GM19395 (cell line): Measurements from ENCODE around the gene TYRP1.
"Not testable (repeated sequence)": the region's sequence is repeated elsewhere in the genome, so short reads cannot be mapped to it uniquely, and the experiment has no call there.

Source experiments
- ATAC-seq: cut with Tn5 transposase; IDR thresholded peaks from one replicate; pipeline ENCODE4 v1.9.1; 2021; ENCODE audit warnings: mild to moderate bottlenecking, moderate library complexity; ENCODE audit not compliant: unreplicated experiment

The TYRP1 gene, protein sequence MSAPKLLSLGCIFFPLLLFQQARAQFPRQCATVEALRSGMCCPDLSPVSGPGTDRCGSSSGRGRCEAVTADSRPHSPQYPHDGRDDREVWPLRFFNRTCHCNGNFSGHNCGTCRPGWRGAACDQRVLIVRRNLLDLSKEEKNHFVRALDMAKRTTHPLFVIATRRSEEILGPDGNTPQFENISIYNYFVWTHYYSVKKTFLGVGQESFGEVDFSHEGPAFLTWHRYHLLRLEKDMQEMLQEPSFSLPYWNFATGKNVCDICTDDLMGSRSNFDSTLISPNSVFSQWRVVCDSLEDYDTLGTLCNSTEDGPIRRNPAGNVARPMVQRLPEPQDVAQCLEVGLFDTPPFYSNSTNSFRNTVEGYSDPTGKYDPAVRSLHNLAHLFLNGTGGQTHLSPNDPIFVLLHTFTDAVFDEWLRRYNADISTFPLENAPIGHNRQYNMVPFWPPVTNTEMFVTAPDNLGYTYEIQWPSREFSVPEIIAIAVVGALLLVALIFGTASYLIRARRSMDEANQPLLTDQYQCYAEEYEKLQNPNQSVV

DNA sequence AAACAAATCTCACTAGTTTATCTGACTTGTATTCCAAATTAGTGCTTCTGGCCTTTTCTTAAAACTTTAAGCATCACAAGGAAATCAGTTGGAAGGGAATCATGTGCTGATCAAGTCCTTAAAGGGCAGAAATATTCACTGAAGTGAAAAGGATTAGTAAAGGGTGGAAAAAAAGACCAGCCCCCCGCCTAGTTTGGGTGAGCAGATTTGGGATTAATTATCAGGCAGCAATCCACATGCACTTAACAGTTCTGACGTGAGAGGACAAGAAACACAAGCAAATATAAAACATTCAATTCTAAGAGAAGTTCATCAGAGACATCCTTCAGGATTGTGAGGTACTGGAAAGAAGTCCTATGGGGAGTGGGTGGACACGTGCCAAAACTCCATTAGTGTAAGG lies at the start of gene TYRP1:
Gene TYRP1, plus strand, starts transcription at position 245 of the 400 bp plus-strand sequence. CDS start 612 bp downstream, outside the sequence.
- no peak for ATAC-seq

GRCh38 chr9:12643686-12644085 lies 49.5 kb upstream of the TYRP1 start:
- no peak for ATAC-seq

GRCh38 chr9:12648925-12649324 lies 44.3 kb upstream of the TYRP1 start:
- ATAC-seq: no peak

- ATAC-seq: no peak
Observed at GRCh38 chr9:12651125-12651524, 42.1 kb upstream of the TYRP1 start.

GRCh38 chr9:12652973-12653372 lies 40.2 kb upstream of the TYRP1 start:
- no peak for ATAC-seq

DNA sequence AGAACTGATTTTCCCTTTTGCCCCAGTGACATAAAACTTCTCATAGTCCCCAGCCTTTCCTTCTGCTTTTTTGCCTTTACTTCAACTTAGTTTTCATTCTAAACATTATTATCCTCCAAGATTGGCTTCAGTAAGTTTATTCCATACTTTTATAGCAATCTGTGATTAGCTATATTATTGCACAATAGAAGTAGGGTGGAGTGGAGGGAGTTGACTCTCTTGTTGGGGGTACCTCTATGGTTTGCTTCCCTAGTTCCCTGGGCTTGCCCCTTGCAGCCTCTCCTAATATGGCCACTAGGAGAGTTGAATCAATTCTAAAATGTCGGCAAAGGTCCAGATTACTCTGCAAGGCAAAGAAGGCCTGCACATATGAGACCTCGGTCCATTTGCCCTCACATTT lies 36.4 kb upstream of the TYRP1 start:
- ATAC-seq: no peak

DNA sequence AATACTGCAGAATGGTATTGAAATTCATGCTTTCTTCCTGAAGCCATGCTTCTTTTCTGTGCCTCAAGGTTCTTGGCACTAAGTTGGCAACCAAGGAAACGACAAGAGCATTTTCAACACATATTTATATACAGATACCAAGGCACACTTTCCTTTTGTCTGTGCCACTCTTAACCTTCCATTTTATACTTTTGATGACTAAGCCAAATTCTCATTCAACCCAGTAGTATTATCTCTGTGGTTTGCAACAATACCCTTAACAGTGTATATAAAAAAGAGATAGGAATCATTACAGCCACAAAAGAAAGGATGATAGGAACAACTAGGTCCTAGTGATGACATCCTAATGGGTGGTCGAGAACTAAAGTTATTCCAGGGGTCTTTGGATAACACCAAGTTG lies 36.0 kb upstream of the TYRP1 start:
- no peak for ATAC-seq

DNA sequence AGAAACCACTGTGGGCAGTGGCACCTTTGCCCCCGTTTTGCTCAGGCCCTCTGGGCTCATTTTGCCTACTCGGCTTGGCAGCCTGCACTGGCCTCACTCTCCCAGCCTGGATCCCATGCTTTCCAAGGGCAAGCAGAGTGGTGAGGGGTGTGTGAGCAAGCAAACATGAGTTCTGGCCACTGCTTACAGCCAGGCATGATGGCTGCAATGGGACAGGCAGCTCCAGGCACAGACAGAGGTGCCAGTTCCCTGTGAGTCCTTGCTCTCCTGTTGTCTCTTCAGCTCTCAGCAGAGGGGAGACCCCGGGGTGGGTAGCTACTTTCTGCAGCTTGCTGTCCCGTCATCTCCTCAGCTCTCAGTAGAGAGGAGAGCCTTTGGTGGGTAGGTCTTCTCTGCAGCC lies 35.2 kb upstream of the TYRP1 start:
- ATAC-seq: no peak

- no peak for ATAC-seq
Observed at GRCh38 chr9:12658531-12659209, 34.5 kb upstream of the TYRP1 start.

DNA sequence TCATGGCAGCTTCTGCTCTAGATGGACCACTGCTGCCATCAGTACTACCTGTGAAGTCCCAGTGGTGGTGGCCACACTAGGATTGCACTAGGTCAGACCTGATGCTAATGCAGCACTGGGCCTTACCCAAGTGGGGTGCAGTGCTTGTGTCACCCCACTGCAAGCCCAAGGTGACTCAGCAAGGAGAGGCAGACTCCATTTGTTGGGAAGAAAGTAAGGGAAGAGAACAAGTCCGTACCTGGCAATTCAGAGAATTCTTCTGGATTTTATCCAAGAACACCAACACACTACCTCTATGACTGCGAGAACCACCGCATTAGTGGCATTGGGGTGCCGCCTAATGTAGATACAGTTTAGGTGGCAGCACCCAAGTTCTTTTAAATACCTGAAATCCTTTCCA lies 34.0 kb upstream of the TYRP1 start:
- no peak for ATAC-seq

- ATAC-seq: no peak
Observed at GRCh38 chr9:12666813-12667212, 26.4 kb upstream of the TYRP1 start.

DNA sequence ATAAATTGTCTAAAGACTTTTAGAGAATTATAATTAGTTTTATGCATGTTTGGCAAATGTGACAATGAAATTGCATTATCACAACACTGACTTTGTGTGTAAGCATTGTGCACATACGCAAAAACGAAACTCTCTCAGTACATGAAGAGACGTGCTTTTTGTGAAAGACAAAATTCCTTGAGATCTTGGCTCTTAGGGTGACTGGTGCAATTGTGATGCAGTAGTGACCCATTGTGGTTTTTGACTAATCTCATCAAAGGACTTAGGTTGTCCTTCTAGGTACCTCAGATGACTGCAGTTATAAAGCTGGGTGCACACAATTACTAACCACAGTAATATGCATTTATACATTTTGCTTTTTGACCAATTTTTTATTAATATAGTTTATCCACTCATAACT lies 25.3 kb upstream of the TYRP1 start:
- ATAC-seq: no peak

GRCh38 chr9:12670006-12670405 lies 23.2 kb upstream of the TYRP1 start:
- no peak for ATAC-seq

- ATAC-seq: no peak
Observed at GRCh38 chr9:12674961-12675360, 18.2 kb upstream of the TYRP1 start.

- ATAC-seq: not testable (repeated sequence)
Observed at GRCh38 chr9:12677462-12678126, 15.6 kb upstream of the TYRP1 start.

GRCh38 chr9:12680341-12680740 lies 12.8 kb upstream of the TYRP1 start:
- no peak for ATAC-seq

DNA sequence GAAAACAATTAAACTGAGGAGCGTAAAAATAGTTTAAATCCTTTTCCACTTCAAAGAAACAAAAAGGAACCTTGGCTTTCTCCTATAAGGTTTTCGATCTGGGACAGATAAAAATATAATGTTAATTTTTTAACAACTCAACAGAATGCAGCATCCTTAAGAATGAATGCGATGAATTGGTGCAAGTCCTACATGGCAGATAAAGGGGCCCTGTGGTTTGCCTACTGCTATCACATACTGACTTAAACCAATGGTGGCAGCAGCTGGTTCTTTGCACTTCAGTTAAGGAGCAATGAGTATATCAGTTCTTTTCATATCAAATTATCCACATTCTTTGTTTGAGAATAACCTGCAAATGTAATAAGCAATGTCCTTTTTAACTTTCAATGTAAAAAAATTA lies 12.4 kb upstream of the TYRP1 start:
- ATAC-seq: no peak

- ATAC-seq: no peak
Observed at GRCh38 chr9:12681620-12682019, 11.6 kb upstream of the TYRP1 start.

- ATAC-seq: no peak
Observed at GRCh38 chr9:12684974-12685373, 8.2 kb upstream of the TYRP1 start.

- no peak for ATAC-seq
Observed at GRCh38 chr9:12689233-12689632, 4.0 kb upstream of the TYRP1 start.

DNA sequence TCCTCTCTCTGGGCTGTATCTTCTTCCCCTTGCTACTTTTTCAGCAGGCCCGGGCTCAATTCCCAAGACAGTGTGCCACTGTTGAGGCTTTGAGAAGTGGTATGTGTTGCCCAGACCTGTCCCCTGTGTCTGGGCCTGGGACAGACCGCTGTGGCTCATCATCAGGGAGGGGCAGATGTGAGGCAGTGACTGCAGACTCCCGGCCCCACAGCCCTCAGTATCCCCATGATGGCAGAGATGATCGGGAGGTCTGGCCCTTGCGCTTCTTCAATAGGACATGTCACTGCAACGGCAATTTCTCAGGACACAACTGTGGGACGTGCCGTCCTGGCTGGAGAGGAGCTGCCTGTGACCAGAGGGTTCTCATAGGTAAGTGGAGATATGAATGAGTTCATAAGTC lies 828 bp downstream of the TYRP1 start:
- no peak for ATAC-seq

GRCh38 chr9:12695474-12695873 lies 2.3 kb downstream of the TYRP1 start:
- no peak for ATAC-seq
